Stimulated activated CD8-positive, alpha-beta memory T cell treated with anti-CD3 and anti-CD28 coated beads, Interleukin-4, amount 100 ng/mL, for 1 hour (primary cell): Measurements from ENCODE around the gene PNMA1.
"Not testable (repeated sequence)": the region's sequence is repeated elsewhere in the genome, so short reads cannot be mapped to it uniquely, and the experiment has no call there.

ENCODE experiments used
- DNase-seq, 2 donors: peaks; one replicate each; pipeline ENCODE4 v3.0.0-alpha.2; 2020; ENCODE audit warnings: low read depth in 2 of 2, low spot score in 1 of 2

Gene PNMA1

GRCh38 chr14:73717711-73718417, 3.7 kb upstream of the PNMA1 start:
- DNase-seq, result no peak

- DNase-seq, result no peak
These were observed 3.1 kb upstream of the PNMA1 start for GRCh38 chr14:73717266-73717665.

DNA sequence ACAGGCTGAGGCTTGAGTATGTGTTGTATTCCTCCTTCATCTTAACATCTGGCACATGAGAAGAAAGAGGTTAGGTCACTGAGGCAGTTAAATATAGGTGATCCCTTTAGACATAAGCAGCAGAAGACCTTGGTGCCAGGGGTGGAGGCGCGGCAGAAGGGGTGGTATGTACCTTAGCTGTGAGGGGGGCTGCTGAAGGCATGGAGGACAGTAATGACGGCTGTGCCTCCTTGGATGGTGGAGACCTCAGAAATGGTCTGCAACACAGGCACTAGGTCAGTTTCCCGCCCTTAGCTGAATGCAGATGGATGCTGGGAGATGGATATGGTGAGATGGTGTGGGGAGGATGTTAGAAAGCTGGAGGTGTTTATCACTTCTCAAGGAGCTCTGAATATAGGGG, 1.5 kb upstream of the PNMA1 start:
- DNase-seq, result no peak

DNA sequence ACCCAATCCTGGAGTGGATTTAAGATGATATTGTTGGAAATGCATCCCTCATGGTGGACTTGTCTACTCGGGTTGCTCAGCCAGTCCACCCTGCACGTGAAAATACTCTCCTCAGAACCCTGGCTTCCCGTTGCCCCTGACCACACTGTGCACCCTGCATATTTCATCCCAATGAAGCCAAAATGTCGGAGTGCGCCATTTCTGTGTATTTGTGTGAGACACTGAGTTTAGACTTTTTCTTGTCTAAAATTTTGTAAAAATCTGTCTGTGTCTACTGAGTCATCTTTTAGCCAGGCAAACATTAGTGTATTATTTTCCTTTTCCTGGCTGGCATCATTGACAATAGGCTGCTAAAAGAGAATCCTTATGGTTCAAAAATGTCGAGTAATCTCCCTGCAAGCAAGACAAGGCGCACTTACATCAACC, 485 bp upstream of the PNMA1 start:
- DNase-seq, result no peak

DNA sequence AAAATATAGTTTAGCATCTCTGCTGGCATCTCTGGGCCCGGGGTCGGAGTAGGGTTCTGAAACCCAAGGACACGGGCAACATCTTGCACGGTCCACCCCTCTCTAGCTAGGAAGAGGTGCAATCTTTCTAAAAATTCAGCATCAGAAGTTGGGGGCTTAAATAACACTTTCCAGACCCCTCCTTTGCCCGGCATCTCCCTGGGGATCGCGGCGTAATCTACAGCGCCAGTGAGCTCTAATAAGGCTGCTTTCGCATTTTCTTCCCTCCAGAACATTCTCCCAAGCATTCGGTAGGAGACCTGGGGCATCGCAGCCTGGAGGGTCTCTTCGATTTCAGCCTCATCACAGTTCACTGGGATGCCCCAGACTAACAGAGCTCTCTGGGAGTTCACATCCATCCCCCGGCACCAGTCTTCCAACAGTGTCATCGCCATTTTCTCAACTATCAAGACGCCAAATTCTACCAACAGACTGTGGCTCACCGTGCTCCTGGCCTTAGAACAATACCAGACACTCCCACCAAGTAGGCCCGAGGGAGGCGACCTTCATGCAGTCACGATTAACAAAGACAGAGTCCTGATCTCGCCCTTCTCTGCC, 880 bp downstream of the PNMA1 start:
- DNase-seq, result no peak

- no peak for DNase-seq
These were observed 1.5 kb downstream of the PNMA1 start for GRCh38 chr14:73712540-73713180.

DNA sequence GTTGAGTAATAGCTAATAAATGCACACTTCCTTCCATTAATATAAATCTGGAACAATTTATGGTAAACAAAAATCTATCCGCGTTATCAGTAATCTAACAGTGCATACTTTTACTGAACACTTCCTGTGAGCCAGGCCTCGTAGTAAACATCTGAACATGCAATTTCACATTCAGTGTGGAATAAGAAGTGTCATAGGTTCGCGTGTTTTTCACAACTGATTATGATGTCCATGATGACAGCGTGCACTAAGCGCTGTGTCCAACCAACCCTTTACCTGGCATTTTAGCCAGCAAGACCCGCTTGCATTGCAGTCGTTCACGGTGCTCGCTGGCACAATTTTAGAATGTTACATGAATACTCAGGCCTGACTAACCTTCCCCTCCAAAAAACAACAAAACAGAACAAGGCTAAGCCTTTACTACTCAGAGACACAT, 2.1 kb downstream of the PNMA1 start:
- no peak for DNase-seq

DNA sequence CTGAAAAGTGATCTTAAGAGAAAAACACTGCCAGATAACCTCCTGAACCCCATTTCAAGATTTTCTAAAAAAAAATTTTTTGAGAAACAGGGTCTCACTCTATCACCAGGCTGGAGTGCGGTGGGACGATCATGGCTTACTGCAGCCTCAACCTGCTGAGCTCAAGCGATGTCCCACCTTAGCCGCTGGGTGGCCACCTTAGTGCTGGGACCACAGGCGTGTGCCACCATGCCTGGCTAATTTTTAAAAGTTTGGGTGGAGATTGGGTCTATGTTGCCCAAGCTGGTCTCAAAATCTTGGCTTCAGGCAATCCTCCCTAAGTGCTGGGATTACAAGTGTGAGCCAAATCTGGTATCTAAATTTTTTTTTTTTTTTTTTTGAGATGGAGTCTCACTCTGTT, 3.4 kb downstream of the PNMA1 start:
- no peak for DNase-seq

- DNase-seq, result no peak
These were observed 4.2 kb downstream of the PNMA1 start for GRCh38 chr14:73709904-73710469.

- DNase-seq, result not testable (repeated sequence)
These were observed 6.1 kb downstream of the PNMA1 start for GRCh38 chr14:73708076-73708475.

DNA sequence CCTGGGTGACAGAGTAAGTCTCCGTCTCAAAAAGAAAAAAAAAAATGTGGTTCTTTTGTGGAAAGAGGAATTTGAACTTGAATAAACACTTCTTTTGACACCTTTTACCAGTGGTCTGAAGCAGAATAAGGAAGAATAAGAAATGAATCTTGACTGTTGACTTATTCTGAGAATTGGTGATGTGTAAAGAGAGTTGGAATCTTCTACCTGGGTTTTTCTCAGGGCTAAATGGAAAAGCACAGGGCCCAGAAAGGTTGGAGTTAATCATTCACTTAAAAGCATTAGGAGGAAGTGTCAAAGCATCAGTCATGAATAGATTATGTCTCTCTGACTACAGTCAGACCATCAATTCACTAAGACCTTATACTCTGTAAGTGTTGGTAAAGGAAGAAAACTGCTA, 13.9 kb downstream of the PNMA1 start:
- no peak for DNase-seq

GRCh38 chr14:73696466-73697400, 17.5 kb downstream of the PNMA1 start:
- no peak for DNase-seq

GRCh38 chr14:73695997-73696396, 18.2 kb downstream of the PNMA1 start:
- no peak for DNase-seq

GRCh38 chr14:73695082-73695481, 19.1 kb downstream of the PNMA1 start:
- DNase-seq, result no peak

DNA sequence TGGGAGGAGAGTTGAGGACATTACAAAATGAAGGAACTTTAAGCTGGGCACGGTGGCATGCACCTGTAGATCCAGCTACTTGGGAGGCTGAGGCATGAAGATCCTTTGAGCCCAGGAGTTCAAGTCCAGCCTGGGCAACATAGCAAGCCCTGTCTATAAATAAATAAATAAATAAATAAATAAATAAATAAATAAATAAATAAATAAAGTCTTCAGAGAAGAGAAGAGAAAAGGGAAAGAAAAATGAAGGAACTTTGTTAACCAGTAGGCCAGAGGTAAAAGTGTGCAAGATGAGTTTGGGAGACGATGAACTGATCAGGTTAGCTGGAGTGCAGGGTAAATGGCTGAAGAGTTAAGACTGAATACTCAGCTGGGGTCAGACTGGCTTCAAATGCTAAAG, 20.1 kb downstream of the PNMA1 start:
- DNase-seq, result no peak

- DNase-seq, result no peak
These were observed 27.3 kb downstream of the PNMA1 start for GRCh38 chr14:73686901-73687300.

- DNase-seq, result no peak
These were observed 28.9 kb downstream of the PNMA1 start for GRCh38 chr14:73685328-73685727.

- no peak for DNase-seq
These were observed 29.6 kb downstream of the PNMA1 start for GRCh38 chr14:73684627-73685026.

DNA sequence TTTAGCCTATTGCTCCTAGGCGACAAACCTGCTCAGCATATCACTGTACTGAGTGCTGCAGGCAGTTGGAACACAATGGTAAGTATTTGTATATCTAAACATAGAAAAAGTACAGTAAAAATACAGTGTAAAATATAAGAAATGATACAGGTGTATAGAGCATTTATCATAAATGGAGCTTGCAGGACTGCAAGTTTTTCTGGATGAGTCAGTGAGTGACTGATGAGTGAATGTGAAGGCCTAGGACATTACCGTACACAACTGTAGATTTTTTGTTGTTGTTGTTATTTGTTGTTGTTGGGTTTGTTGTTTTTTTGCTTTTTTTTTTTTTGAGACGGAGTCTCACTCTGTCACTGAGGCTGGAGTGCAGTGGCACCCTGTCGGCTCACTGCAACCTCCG, 33.4 kb downstream of the PNMA1 start:
- no peak for DNase-seq

DNA sequence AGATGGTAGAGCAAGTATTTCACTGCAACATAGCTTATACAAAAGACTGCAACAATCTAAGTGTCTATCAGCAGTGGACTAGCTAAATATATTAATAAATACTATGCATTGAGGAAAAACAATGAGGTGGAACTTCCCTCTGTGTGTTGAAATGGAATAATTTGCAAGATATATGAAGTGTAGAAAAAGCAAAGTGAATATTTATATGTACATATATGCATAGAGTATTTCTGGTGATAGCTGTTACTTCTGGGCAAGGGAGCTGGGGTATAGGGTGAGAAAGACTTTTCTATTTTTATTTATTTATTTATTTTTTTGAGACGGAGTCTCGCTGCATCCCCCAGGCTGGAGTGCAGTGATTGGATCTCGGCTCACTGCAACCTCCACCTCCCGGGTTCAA, 35.5 kb downstream of the PNMA1 start:
- no peak for DNase-seq

GRCh38 chr14:73674986-73675385, 39.2 kb downstream of the PNMA1 start:
- DNase-seq, result no peak
